OCI-LY7 (cell line): ENCODE results near the gene CD164. TPM values are rescaled to one million over a fixed set of nuclear protein-coding genes. Genes with fewer than 3 reads are reported as not detected.
A peak's percentile ranks its signal among the peaks of the same experiment; 100 is the strongest.

Experiments used
- BruUV-seq: library from RNA; stranded (reverse); fragments of 400-500 nt; replicated peaks from 2 replicates; lab custom pipeline; 2021; lab: Mats Ljungman, UMichigan
- CTCF ChIA-PET: fragments of 300-600 bp; sonication (Branson Sonifier 250); formaldehyde crosslinking; loops from one replicate; lab custom pipeline; 2022; ENCODE audit warnings: antibody characterized with exemption; ENCODE audit not compliant: unreplicated experiment; lab: Charles Lee
- POLR2A ChIA-PET: fragments of 300-600 bp; sonication (Branson Sonifier 250); formaldehyde crosslinking; loops from one replicate; lab custom pipeline; 2022; ENCODE audit warnings: antibody characterized with exemption; lab: Charles Lee
- DNase-seq: peaks from one replicate; pipeline ENCODE4 v3.0.0-alpha.2; 2015; ENCODE audit warnings: low spot score
- H2AFZ ChIP-seq: fragments of 200-600 bp; sonication (generic), shearing (Covaris generic); 2 replicates; pipeline ENCODE4 v1.6.1; 2014; ENCODE audit warnings: mild to moderate bottlenecking, antibody characterized with exemption, low read length, moderate library complexity
- H3K27ac ChIP-seq: fragments of 200-600 bp; sonication (generic); 2 replicates; pipeline ENCODE4 v1.5.1; 2014; ENCODE audit warnings: mixed run types, low read depth, mild to moderate bottlenecking, moderate library complexity, low read length, inconsistent platforms; ENCODE audit not compliant: poor library complexity, severe bottlenecking
- H3K36me3 ChIP-seq: fragments of 200-600 bp; sonication (generic); 2 replicates; pipeline ENCODE4 v1.6.1; 2014; ENCODE audit warnings: mild to moderate bottlenecking, antibody characterized with exemption, low read length, moderate library complexity, mixed read lengths; ENCODE audit not compliant: insufficient read depth
- H3K4me1 ChIP-seq: fragments of 200-600 bp; sonication (generic); 2 replicates; pipeline ENCODE4 v1.5.1; 2014; ENCODE audit warnings: mild to moderate bottlenecking, low read length; ENCODE audit not compliant: insufficient read depth, poor library complexity, severe bottlenecking
- H3K4me2 ChIP-seq: fragments of 200-600 bp; sonication (generic); 2 replicates; pipeline ENCODE4 v1.6.1; 2014; ENCODE audit warnings: mild to moderate bottlenecking, low read length
- H3K4me3 ChIP-seq: fragments of 200-600 bp; sonication (generic); 2 replicates; pipeline ENCODE4 v1.5.1; 2014; ENCODE audit warnings: mild to moderate bottlenecking, low read depth, low read length; ENCODE audit not compliant: poor library complexity, severe bottlenecking
- H3K79me2 ChIP-seq: fragments of 200-600 bp; sonication (generic); 2 replicates; pipeline ENCODE4 v1.6.1; 2016; ENCODE audit warnings: low read depth, mild to moderate bottlenecking, low read length, moderate library complexity, mixed read lengths; ENCODE audit not compliant: insufficient read depth
- H3K9me2 ChIP-seq: fragments of 200-600 bp; sonication (generic); 2 replicates; pipeline ENCODE4 v1.6.1; 2016; ENCODE audit warnings: mild to moderate bottlenecking, low read length, mixed read lengths; ENCODE audit not compliant: insufficient read depth
- H3K9me3 ChIP-seq: fragments of 200-600 bp; sonication (generic); 2 replicates; pipeline ENCODE4 v1.6.1; 2014; ENCODE audit warnings: mild to moderate bottlenecking, mixed run types, low read length, mixed read lengths
- H4K20me1 ChIP-seq: fragments of 200-600 bp; sonication (generic); 2 replicates; pipeline ENCODE4 v1.6.1; 2014; ENCODE audit warnings: mild to moderate bottlenecking, antibody characterized with exemption, low read length, moderate library complexity, mixed read lengths; ENCODE audit not compliant: insufficient read depth
- CTCF ChIP-seq: fragments of 200-600 bp; sonication (generic); conservative IDR thresholded peaks from 2 replicates; pipeline ENCODE4 v1.5.1; 2014; ENCODE audit warnings: mild to moderate bottlenecking, antibody characterized with exemption, low read length, moderate library complexity, mixed read lengths
- EZH2phosphoT487 ChIP-seq: fragments of 200-600 bp; sonication (generic); IDR thresholded peaks from 2 replicates; pipeline ENCODE4 v1.6.1; 2018; ENCODE audit warnings: low read depth, borderline replicate concordance, mild to moderate bottlenecking, mixed run types, antibody characterized with exemption, low read length, moderate library complexity, mixed read lengths
- intact Hi-C: fragments of 100-400 bp; cut with micrococcal nuclease; formaldehyde crosslinking; loops from one replicate; pipeline ENCODE4 v1.10.0; 2022; ENCODE audit not compliant: unreplicated experiment
- total RNA-seq, 2 experiments: library from RNA; depleted of rRNA in 1 of 2; stranded (reverse); fragments of >200 nt in 1 of 2; shearing (Covaris generic) in 1 of 2; gene quantifications; 2 replicates each; pipeline ENCODE4 v1.2.3, GENCODE V29; 2014 to 2022

Gene CD164
- total RNA-seq, 2 experiments from 2014 or later = 48.7 to 107 TPM

GRCh38 chr6:109406196-109406595, 23.9 kb upstream of the CD164 start:
- CTCF ChIA-PET = no interaction called here
- no peak for DNase-seq
- Histone ChIP-seq H3K4me2 (no peak overlapping the region), H4K20me1 (no peaks in the 10 kb centered on the region), H3K4me3 (no peak overlapping the region), H2AFZ (no peak overlapping the region), H3K79me2 (no peaks in the 10 kb centered on the region), H3K27ac (no peak overlapping the region), H3K9me3 (peaks cover 5% of the 10 kb centered on the region; the same call in 1 of the 2 replicates), H3K4me1 (no peaks in the 10 kb centered on the region), H3K9me2 (no peaks in the 10 kb centered on the region), H3K36me3 (no peaks in the 10 kb centered on the region)
- intact Hi-C loops = no loop called here
- no TSS peak for BruUV-seq
- no peak for TF ChIP-seq EZH2phosphoT487
- POLR2A ChIA-PET = interaction anchor here (0.6 kb wide), 1 partner anchor 131 kb away, joined by 3 read pairs; no protein-coding TSS in a partner anchor

GRCh38 chr6:109397020-109397419, 14.8 kb upstream of the CD164 start:
- intact Hi-C loops = no loop called here
- no peak overlapping the region for H2AFZ ChIP-seq
- H4K20me1 ChIP-seq = no peaks in the 10 kb centered on the region
- H3K4me2 ChIP-seq = no peak overlapping the region
- ChIA-PET CTCF (no interaction called here), POLR2A (interaction anchor here (1.3 to 1.4 kb wide), 2 partner anchors 12 to 14 kb away, joined by 3 to 4 read pairs; no protein-coding TSS in a partner anchor)
- H3K9me3 ChIP-seq = no peaks in the 10 kb centered on the region
- H3K27ac ChIP-seq = no peak overlapping the region
- H3K4me3 ChIP-seq = no peak overlapping the region
- no peak for DNase-seq
- no peaks in the 10 kb centered on the region for H3K79me2 ChIP-seq
- H3K9me2 ChIP-seq = no peaks in the 10 kb centered on the region
- TF ChIP-seq CTCF = peak; percentile 57
- TF ChIP-seq EZH2phosphoT487 = no peak
- no peaks in the 10 kb centered on the region for H3K4me1 ChIP-seq
- BruUV-seq = no TSS peak
- H3K36me3 ChIP-seq = no peaks in the 10 kb centered on the region

GRCh38 chr6:109396046-109396718, 13.9 kb upstream of the CD164 start:
- POLR2A ChIA-PET = interaction anchor here (1.2 to 1.4 kb wide), 2 partner anchors 11 to 29 kb away, joined by 4 to 5 read pairs; no protein-coding TSS in a partner anchor
- no TSS peak for BruUV-seq

More at GRCh38 chr6:109396046-109396718, 13.9 kb upstream of the CD164 start:
- H3K36me3 ChIP-seq = no peaks in the 10 kb centered on the region
- no peaks in the 10 kb centered on the region for H3K9me2 ChIP-seq
- H3K4me3 ChIP-seq = no peak overlapping the region
- no peak overlapping the region for H3K4me2 ChIP-seq
- no peak overlapping the region for H3K27ac ChIP-seq
- CTCF ChIA-PET = no interaction called here
- H3K79me2 ChIP-seq = no peaks in the 10 kb centered on the region
- H3K4me1 ChIP-seq = no peaks in the 10 kb centered on the region
- H3K9me3 ChIP-seq = no peaks in the 10 kb centered on the region
- no peak overlapping the region for H2AFZ ChIP-seq
- no peak for DNase-seq
- intact Hi-C loops = no loop called here
- no peak for TF ChIP-seq EZH2phosphoT487
- no peak for TF ChIP-seq CTCF
- no peaks in the 10 kb centered on the region for H4K20me1 ChIP-seq
